H9 (cell line): ENCODE results near the gene SLC24A3. TPM values are rescaled to one million over a fixed set of nuclear protein-coding genes. Genes with fewer than 3 reads are reported as not detected.

ENCODE experiments used
- DNase-seq: peaks from one replicate; pipeline ENCODE4 v3.0.0-alpha.2; 2017
- H2AFZ ChIP-seq: one replicate; pipeline ENCODE4 v1.6.1; 2013; ENCODE audit warnings: mild to moderate bottlenecking, low read length, control low read depth, moderate library complexity
- H2AK5ac ChIP-seq: 2 replicates; pipeline ENCODE4 v1.6.1; 2013; ENCODE audit warnings: low read length, control low read depth, mixed read lengths; ENCODE audit not compliant: insufficient read length
- H2BK120ac ChIP-seq: one replicate; pipeline ENCODE4 v1.6.1; 2013; ENCODE audit warnings: low read depth, mild to moderate bottlenecking, low read length, control low read depth, inconsistent platforms; ENCODE audit not compliant: poor library complexity, severe bottlenecking
- H2BK12ac ChIP-seq: 2 replicates; pipeline ENCODE4 v1.6.1; 2013; ENCODE audit warnings: low read length, control low read depth, mixed read lengths, low read depth; ENCODE audit not compliant: insufficient read length
- H2BK15ac ChIP-seq: 2 replicates; pipeline ENCODE4 v1.6.1; 2013; ENCODE audit warnings: low read depth, low read length, control low read depth
- H2BK20ac ChIP-seq: one replicate; pipeline ENCODE4 v1.6.1; 2013; ENCODE audit warnings: low read depth, mild to moderate bottlenecking, low read length, control low read depth, inconsistent platforms; ENCODE audit not compliant: poor library complexity, severe bottlenecking
- H2BK5ac ChIP-seq: 2 replicates; pipeline ENCODE4 v1.6.1; 2013; ENCODE audit warnings: low read length, control low read depth, mixed read lengths; ENCODE audit not compliant: insufficient read length
- H3K14ac ChIP-seq: 2 replicates; pipeline ENCODE4 v1.6.1; 2013; ENCODE audit warnings: low read length, control low read depth; ENCODE audit not compliant: insufficient read depth
- H3K18ac ChIP-seq: 2 replicates; pipeline ENCODE4 v1.6.1; 2013; ENCODE audit warnings: low read depth, mild to moderate bottlenecking, mixed read lengths, low read length, control low read depth; ENCODE audit not compliant: insufficient read length
- H3K23ac ChIP-seq: 2 replicates; pipeline ENCODE4 v1.6.1; 2013; ENCODE audit warnings: low read length, control low read depth, mixed read lengths, low read depth; ENCODE audit not compliant: insufficient read length
- H3K23me2 ChIP-seq: 2 replicates; pipeline ENCODE4 v1.6.1; 2013; ENCODE audit warnings: low read depth, mild to moderate bottlenecking, mixed read lengths, low read length, control low read depth; ENCODE audit not compliant: insufficient read length, poor library complexity, severe bottlenecking
- H3K27ac ChIP-seq: 2 replicates; pipeline ENCODE4 v1.5.1; 2013; ENCODE audit warnings: low read length, control low read depth, mixed read lengths, low read depth; ENCODE audit not compliant: insufficient read length
- H3K27me3 ChIP-seq: 2 replicates; pipeline ENCODE4 v1.6.1; 2013; ENCODE audit warnings: low read length, control low read depth, inconsistent platforms; ENCODE audit not compliant: insufficient read depth
- H3K4ac ChIP-seq: 2 replicates; pipeline ENCODE4 v1.6.1; 2013; ENCODE audit warnings: low read depth, mild to moderate bottlenecking, control low read depth, inconsistent platforms, low read length, moderate library complexity
- H3K4me1 ChIP-seq: 2 replicates; pipeline ENCODE4 v1.6.1; 2013; ENCODE audit warnings: low read length, control low read depth, inconsistent platforms; ENCODE audit not compliant: insufficient read depth
- H3K4me2 ChIP-seq: 2 replicates; pipeline ENCODE4 v1.6.1; 2013; ENCODE audit warnings: low read length, control low read depth, mixed read lengths; ENCODE audit not compliant: insufficient read length, insufficient read depth
- H3K56ac ChIP-seq: 2 replicates; pipeline ENCODE4 v1.6.1; 2013; ENCODE audit warnings: low read depth, mild to moderate bottlenecking, mixed read lengths, low read length, control low read depth; ENCODE audit not compliant: insufficient read length
- H3K79me1 ChIP-seq: 2 replicates; pipeline ENCODE4 v1.6.1; 2013; ENCODE audit warnings: low read depth, mild to moderate bottlenecking, moderate library complexity, low read length, control low read depth, inconsistent platforms; ENCODE audit not compliant: insufficient read depth, poor library complexity, severe bottlenecking
- H3K79me2 ChIP-seq: 2 replicates; pipeline ENCODE4 v1.6.1; 2013; ENCODE audit warnings: low read length, control low read depth, inconsistent platforms; ENCODE audit not compliant: insufficient read depth
- H3K9ac ChIP-seq: 2 replicates; pipeline ENCODE4 v1.6.1; 2013; ENCODE audit warnings: low read length, control low read depth, mixed read lengths; ENCODE audit not compliant: insufficient read length; ENCODE audit errors: extremely low read depth
- H3K9me3 ChIP-seq: one replicate; pipeline ENCODE4 v1.6.1; 2013; ENCODE audit warnings: low read depth, low read length, inconsistent platforms; ENCODE audit not compliant: control insufficient read depth
- H3T11ph ChIP-seq: one replicate; pipeline ENCODE4 v1.6.1; 2013; ENCODE audit warnings: mild to moderate bottlenecking, low read length, control low read depth, inconsistent platforms
- H4K20me1 ChIP-seq: one replicate; pipeline ENCODE4 v1.6.1; 2013; ENCODE audit not compliant: control insufficient read depth, insufficient read length, insufficient read depth
- H4K5ac ChIP-seq: 2 replicates; pipeline ENCODE4 v1.6.1; 2013; ENCODE audit warnings: low read depth, mild to moderate bottlenecking, mixed read lengths, low read length, control low read depth; ENCODE audit not compliant: insufficient read length
- H4K8ac ChIP-seq: replicated peaks from 2 replicates; pipeline ENCODE4 v1.6.1; 2013; ENCODE audit warnings: low read length, control low read depth, mixed read lengths, low read depth; ENCODE audit not compliant: insufficient read length
- H4K91ac ChIP-seq: 2 replicates; pipeline ENCODE4 v1.6.1; 2013; ENCODE audit warnings: low read depth, mild to moderate bottlenecking, moderate library complexity, mixed read lengths, low read length, control low read depth; ENCODE audit not compliant: insufficient read length
- H3K27ac Mint-ChIP-seq, 3 experiments: 2 replicates in 2 of 3; 3 replicates in 1 of 3; pipeline ENCODE4 v1.8.0; 2020 to 2021; ENCODE audit warnings: mixed read lengths in 3 of 3, mild to moderate bottlenecking in 1 of 3, moderate library complexity in 1 of 3
- H3K27me3 Mint-ChIP-seq: 2 replicates; pipeline ENCODE4 v1.8.0; 2021; ENCODE audit warnings: low read depth, mild to moderate bottlenecking, moderate library complexity, mixed read lengths
- H3K36me3 Mint-ChIP-seq, 3 experiments: 2 replicates in 2 of 3; 3 replicates in 1 of 3; pipeline ENCODE4 v1.8.0; 2020 to 2021; ENCODE audit warnings: low read depth in 3 of 3, mixed read lengths in 3 of 3; ENCODE audit not compliant: insufficient read depth in 1 of 3
- H3K4me1 Mint-ChIP-seq, 2 experiments: 2 replicates each; pipeline ENCODE4 v1.8.0; 2020; ENCODE audit warnings: mixed read lengths in 2 of 2
- H3K4me3 Mint-ChIP-seq, 2 experiments: 2 replicates in 1 of 2; 3 replicates in 1 of 2; pipeline ENCODE4 v1.8.0; 2020 to 2021; ENCODE audit warnings: mild to moderate bottlenecking in 2 of 2, mixed read lengths in 2 of 2, moderate library complexity in 1 of 2
- H3K9me3 Mint-ChIP-seq, 2 experiments: 2 replicates in 1 of 2; 3 replicates in 1 of 2; pipeline ENCODE4 v1.8.0; 2020; ENCODE audit warnings: mild to moderate bottlenecking in 2 of 2, mixed read lengths in 2 of 2, moderate library complexity in 1 of 2
- CTCF ChIP-seq: fragments of 200-600 bp; sonication (generic); conservative IDR thresholded peaks from 3 replicates; pipeline ENCODE4 v1.8.0; 2021; ENCODE audit warnings: antibody characterized with exemption, mild to moderate bottlenecking
- WGBS: extraction: QIAGEN DNeasy Blood & Tissue Kit; methylation state at CpG from one replicate; pipeline ENCODE4 v1.1.7; 2013; ENCODE audit warnings: missing lambda C conversion rate, low lambda C conversion rate, mixed read lengths; ENCODE audit not compliant: insufficient read length; ENCODE audit errors: extremely low coverage; 5-methylcytosine and 5-hydroxymethylcytosine counted together
- total RNA-seq: library from RNA; stranded (reverse); gene quantifications from 2 replicates; pipeline ENCODE4 v1.2.1, GENCODE V29; 2021

The SLC24A3 gene
- total RNA-seq, 1 experiment from 2014 or later, result 0.83 TPM

- Mint-ChIP-seq H3K9me3 (peaks cover 7 to 12% of the 10 kb centered on the region in 2 experiments), H3K36me3 (peaks cover 0 to 7% (median 3%) of the 10 kb centered on the region in 3 experiments; a peak in 4 of 7 replicates), H3K4me1 (peaks cover 7 to 19% of the 10 kb centered on the region in 2 experiments), H3K27me3 (no peaks in the 10 kb centered on the region; the same call in 1 of the 2 replicates), H3K27ac (0 out of 7 replicates have a peak overlapping the region, but pooled peaks of 1 of the 3 experiments have one; percentile 24), H3K4me3 (no peak overlapping the region)
- Histone ChIP-seq H3K23ac (no peak overlapping the region), H3K18ac (no peak overlapping the region), H3K4me1 (no peaks in the 10 kb centered on the region), H4K8ac (no peak overlapping the region), H3K27ac (no peak overlapping the region), H3K79me2 (no peaks in the 10 kb centered on the region), H3K56ac (no peak overlapping the region), H3K14ac (no peak overlapping the region), H3K27me3 (no peaks in the 10 kb centered on the region), H4K91ac (no peak overlapping the region), H2AK5ac (no peak overlapping the region), H2BK12ac (no peak overlapping the region), H2BK5ac (no peak overlapping the region), H3K9me3 (no peaks in the 10 kb centered on the region), H3K23me2 (no peaks in the 10 kb centered on the region), H3K79me1 (no peaks in the 10 kb centered on the region), H2BK15ac (no peak overlapping the region), H3K4ac (no peak overlapping the region), H3T11ph (no peak overlapping the region), H2BK120ac (no peak overlapping the region), H4K5ac (no peak overlapping the region), H2AFZ (no peak overlapping the region), H3K9ac (no peak overlapping the region), H2BK20ac (no peak overlapping the region), H4K20me1 (no peaks in the 10 kb centered on the region), H3K4me2 (no peak overlapping the region)
- no peak for TF ChIP-seq CTCF
- DNase-seq, result no peak
- whole genome bisulfite sequencing, result no CpG with 5 or more reads among the region's 7 CpGs
Measured at GRCh38 chr20:19540392-19540791, 327.9 kb downstream of the SLC24A3 start.
